Calu3 (cell line): ENCODE results near the gene SPRR2G. TPM values are rescaled to one million over a fixed set of nuclear protein-coding genes. Genes with fewer than 3 reads are reported as not detected.
"Not testable (repeated sequence)": the region's sequence is repeated elsewhere in the genome, so short reads cannot be mapped to it uniquely, and the experiment has no call there.

ENCODE experiments used
- BruUV-seq: library from RNA; stranded (reverse); fragments of 400-500 nt; replicated peaks from 2 replicates; lab custom pipeline; 2021; lab: Mats Ljungman, UMichigan
- CTCF ChIA-PET: fragments of 300-600 bp; sonication (Branson Sonifier 250); formaldehyde crosslinking; loops from one replicate; lab custom pipeline; 2022; ENCODE audit warnings: antibody characterized with exemption; lab: Charles Lee
- DNase-seq: peaks from one replicate; pipeline ENCODE4 v3.0.0; 2022
- H3K27ac Mint-ChIP-seq: one replicate; pipeline ENCODE4 v1.8.0; 2022; ENCODE audit warnings: mixed read lengths; ENCODE audit not compliant: unreplicated experiment
- H3K27me3 Mint-ChIP-seq: one replicate; pipeline ENCODE4 v1.8.0; 2022; ENCODE audit warnings: mixed read lengths; ENCODE audit not compliant: unreplicated experiment
- H3K36me3 Mint-ChIP-seq: one replicate; pipeline ENCODE4 v1.8.0; 2022; ENCODE audit warnings: mild to moderate bottlenecking, moderate library complexity, mixed read lengths; ENCODE audit not compliant: insufficient read depth, unreplicated experiment
- H3K4me1 Mint-ChIP-seq: one replicate; pipeline ENCODE4 v1.8.0; 2022; ENCODE audit warnings: mild to moderate bottlenecking, low read depth, mixed read lengths; ENCODE audit not compliant: unreplicated experiment
- H3K4me3 Mint-ChIP-seq: one replicate; pipeline ENCODE4 v1.8.0; 2022; ENCODE audit warnings: mild to moderate bottlenecking, low read depth, moderate library complexity, mixed read lengths; ENCODE audit not compliant: unreplicated experiment
- H3K9me3 Mint-ChIP-seq: one replicate; pipeline ENCODE4 v1.8.0; 2022; ENCODE audit warnings: low read depth, mixed read lengths; ENCODE audit not compliant: unreplicated experiment
- intact Hi-C: fragments of 100-400 bp; cut with micrococcal nuclease; formaldehyde crosslinking; loops from one replicate; pipeline ENCODE4 v1.10.0; 2022; ENCODE audit not compliant: unreplicated experiment
- total RNA-seq: library from RNA; stranded (reverse); gene quantifications from 2 replicates; pipeline ENCODE4 v1.2.3, GENCODE V29; 2022
- TF ChIP-seq, protein P1 (sequence below): fragments of 200-600 bp; IDR thresholded peaks from one replicate; pipeline ENCODE4 v1.8.0; 2022; ENCODE audit warnings: antibody characterized with exemption; ENCODE audit not compliant: unreplicated experiment

SPRR2G gene
- total RNA-seq, 1 experiment from 2014 or later: not detected

DNA sequence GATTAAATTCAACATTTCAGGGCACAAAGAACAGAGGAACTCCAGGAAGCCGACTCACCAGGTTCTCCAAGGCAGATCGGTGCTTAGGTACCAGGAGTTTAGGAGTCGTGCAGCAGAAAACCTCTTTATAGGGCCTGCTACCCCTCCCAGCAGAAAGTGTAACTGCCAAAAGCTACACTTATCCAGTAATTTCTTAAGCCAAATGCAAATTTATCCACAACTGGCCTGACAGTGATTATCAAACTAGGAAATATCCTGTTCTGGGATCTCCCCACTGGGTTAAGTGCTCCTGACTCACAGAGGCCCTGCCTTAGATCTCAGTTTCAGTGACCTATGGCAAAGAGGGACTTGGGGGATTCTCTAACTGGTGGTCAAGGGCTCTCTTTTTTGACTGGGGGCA lies 37.3 kb downstream of the SPRR2G start, which contains the start of gene SPRR2F:
Gene SPRR2F, minus strand, starts transcription at position 101 of the 400 bp plus-strand sequence. CDS start 783 bp downstream, outside the sequence.
- intact Hi-C loops: no loop called here
- DNase-seq: no peak
- no peak within 1 kb of the TSS for H3K4me3 Mint-ChIP-seq
- CTCF ChIA-PET: no interaction called here
- H3K27ac Mint-ChIP-seq: no peak within 1 kb of the TSS
- no peaks in the 10 kb centered on the region for H3K27me3 Mint-ChIP-seq
- no peaks in the 10 kb centered on the region for H3K4me1 Mint-ChIP-seq
- H3K36me3 Mint-ChIP-seq: no peaks in the 10 kb centered on the region
- TF ChIP-seq, protein P1, sequence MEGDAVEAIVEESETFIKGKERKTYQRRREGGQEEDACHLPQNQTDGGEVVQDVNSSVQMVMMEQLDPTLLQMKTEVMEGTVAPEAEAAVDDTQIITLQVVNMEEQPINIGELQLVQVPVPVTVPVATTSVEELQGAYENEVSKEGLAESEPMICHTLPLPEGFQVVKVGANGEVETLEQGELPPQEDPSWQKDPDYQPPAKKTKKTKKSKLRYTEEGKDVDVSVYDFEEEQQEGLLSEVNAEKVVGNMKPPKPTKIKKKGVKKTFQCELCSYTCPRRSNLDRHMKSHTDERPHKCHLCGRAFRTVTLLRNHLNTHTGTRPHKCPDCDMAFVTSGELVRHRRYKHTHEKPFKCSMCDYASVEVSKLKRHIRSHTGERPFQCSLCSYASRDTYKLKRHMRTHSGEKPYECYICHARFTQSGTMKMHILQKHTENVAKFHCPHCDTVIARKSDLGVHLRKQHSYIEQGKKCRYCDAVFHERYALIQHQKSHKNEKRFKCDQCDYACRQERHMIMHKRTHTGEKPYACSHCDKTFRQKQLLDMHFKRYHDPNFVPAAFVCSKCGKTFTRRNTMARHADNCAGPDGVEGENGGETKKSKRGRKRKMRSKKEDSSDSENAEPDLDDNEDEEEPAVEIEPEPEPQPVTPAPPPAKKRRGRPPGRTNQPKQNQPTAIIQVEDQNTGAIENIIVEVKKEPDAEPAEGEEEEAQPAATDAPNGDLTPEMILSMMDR: no peak
- no TSS peak for BruUV-seq
- peaks cover under 1% of the 10 kb centered on the region for H3K9me3 Mint-ChIP-seq

DNA sequence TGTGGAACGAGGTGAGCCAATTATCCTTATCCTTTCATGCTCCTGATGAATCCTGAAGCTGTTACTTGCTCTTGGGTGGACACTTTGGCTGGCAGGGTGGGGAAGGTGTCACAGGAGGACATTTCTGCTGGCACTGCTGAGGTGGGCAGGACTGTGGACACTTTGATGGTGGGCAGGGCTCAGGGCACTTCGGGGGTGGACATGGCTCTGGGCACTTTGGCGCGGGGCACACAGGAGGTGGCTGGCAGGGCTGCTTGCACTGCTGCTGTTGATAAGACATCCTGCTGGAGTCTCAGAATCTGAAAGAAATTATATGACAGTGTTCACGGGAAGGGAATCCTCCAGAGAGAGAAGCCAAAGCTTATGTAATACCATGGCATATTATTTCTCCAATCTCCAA lies 38.2 kb downstream of the SPRR2G start:
- H3K9me3 Mint-ChIP-seq, H3K27ac Mint-ChIP-seq, intact Hi-C loops, BruUV-seq, DNase-seq, CTCF ChIA-PET, H3K27me3 Mint-ChIP-seq, H3K4me1 Mint-ChIP-seq, H3K4me3 Mint-ChIP-seq, H3K36me3 Mint-ChIP-seq: not testable (repeated sequence)

DNA sequence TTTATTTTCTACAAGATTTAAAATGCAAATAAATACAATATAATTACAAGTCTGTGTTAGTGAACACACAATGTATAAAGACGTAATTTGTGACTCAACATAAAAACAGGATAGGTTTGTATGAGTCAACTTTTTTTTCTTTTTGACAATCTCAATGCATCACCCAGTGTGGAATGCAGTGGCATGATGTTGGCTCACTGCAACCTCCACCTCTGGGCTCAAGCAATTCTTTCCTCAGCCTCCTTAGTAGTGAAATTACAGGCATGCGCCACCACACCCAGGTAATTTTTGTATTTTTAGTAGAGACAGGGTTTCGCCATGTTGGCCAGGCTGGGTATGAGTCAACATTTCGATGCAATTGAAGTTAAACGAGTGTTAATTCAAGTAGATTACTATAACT lies 50.4 kb downstream of the SPRR2G start:
- CTCF ChIA-PET: no interaction called here
- peaks cover 59% of the 10 kb centered on the region for H3K4me1 Mint-ChIP-seq
- peak overlapping the region; percentile 94 for H3K27ac Mint-ChIP-seq
- H3K36me3 Mint-ChIP-seq: no peaks in the 10 kb centered on the region
- intact Hi-C loops: loop anchor here (2.0 kb wide), 1 partner anchor 41 kb away; no protein-coding TSS in a partner anchor
- H3K27me3 Mint-ChIP-seq: no peaks in the 10 kb centered on the region
- no peaks in the 10 kb centered on the region for H3K9me3 Mint-ChIP-seq
- H3K4me3 Mint-ChIP-seq: no peak overlapping the region
- BruUV-seq: no TSS peak
- TF ChIP-seq, protein P1: no peak
- DNase-seq: peak; percentile 80

Other genes starting within 250 kb of the SPRR2G start
- 1.1 and 1.9 TPM in 2 replicates for gene IVL, start 242.3 kb downstream of the SPRR2G start, total RNA-seq
- not detected in 2 replicates for gene SPRR5, start 203.7 kb downstream of the SPRR2G start, total RNA-seq
- not detected in 2 replicates for gene SPRR4, start 180.2 kb downstream of the SPRR2G start, total RNA-seq
- gene SPRR1A, start 166.8 kb downstream of the SPRR2G start, total RNA-seq: not detected in 2 replicates
- 6.2 and 26.7 TPM in 2 replicates for gene SPRR3, start 149.1 kb downstream of the SPRR2G start, total RNA-seq
- 3.1 TPM in 1 of 2 replicates, not detected in the other for gene SPRR1B, start 119.7 kb downstream of the SPRR2G start, total RNA-seq
- gene SPRR2D, start 109.8 kb downstream of the SPRR2G start, total RNA-seq: not detected in 2 replicates
- not detected in 2 replicates for gene SPRR2A, start 93.4 kb downstream of the SPRR2G start, total RNA-seq
- gene SPRR2B, start 79.3 kb downstream of the SPRR2G start, total RNA-seq: not detected in 2 replicates
- gene SPRR2E, start 56.4 kb downstream of the SPRR2G start, total RNA-seq: not detected in 2 replicates
- gene SPRR2F, start 37.4 kb downstream of the SPRR2G start, total RNA-seq: not detected in 2 replicates
- not detected in 2 replicates for gene LELP1, start 52.5 kb upstream of the SPRR2G start, total RNA-seq
- gene PRR9, start 66.7 kb upstream of the SPRR2G start, total RNA-seq: not detected in 2 replicates
- gene LORICRIN, start 108.8 kb upstream of the SPRR2G start, total RNA-seq: not detected in 2 replicates
- gene PGLYRP3, start 162.1 kb upstream of the SPRR2G start, total RNA-seq: not detected in 2 replicates
- gene PGLYRP4, start 198.0 kb upstream of the SPRR2G start, total RNA-seq: 0.38 TPM in 1 of 2 replicates, not detected in the other
- 5.0 and 10.6 TPM in 2 replicates for gene S100A9, start 207.0 kb upstream of the SPRR2G start, total RNA-seq
- not detected in 2 replicates for gene S100A12, start 224.7 kb upstream of the SPRR2G start, total RNA-seq
- not detected in 2 replicates for gene S100A8, start 240.2 kb upstream of the SPRR2G start, total RNA-seq